Activated naive CD4-positive, alpha-beta T cell treated with anti-CD3 and anti-CD28 coated beads, Interleukin-2, amount 50 U/mL, for 24 hours (primary cell): ENCODE data around the gene SAT2.
A peak's percentile ranks its signal among the peaks of the same experiment; 100 is the strongest.
"Not testable (repeated sequence)": the region's sequence is repeated elsewhere in the genome, so short reads cannot be mapped to it uniquely, and the experiment has no call there.

ENCODE experiments used
- H3K27ac Mint-ChIP-seq: one replicate; pipeline ENCODE4 v1.8.0; 2021; ENCODE audit warnings: mild to moderate bottlenecking, mixed read lengths
- H3K27me3 Mint-ChIP-seq: one replicate; pipeline ENCODE4 v1.8.0; 2021; ENCODE audit warnings: mixed read lengths
- H3K36me3 Mint-ChIP-seq: one replicate; pipeline ENCODE4 v1.8.0; 2021; ENCODE audit warnings: mixed read lengths
- H3K4me1 Mint-ChIP-seq: one replicate; pipeline ENCODE4 v1.8.0; 2021; ENCODE audit warnings: mixed read lengths
- H3K4me3 Mint-ChIP-seq: one replicate; pipeline ENCODE4 v1.8.0; 2021; ENCODE audit warnings: mild to moderate bottlenecking, mixed read lengths
- H3K9me3 Mint-ChIP-seq: one replicate; pipeline ENCODE4 v1.8.0; 2021; ENCODE audit warnings: mixed read lengths

Gene SAT2

GRCh38 chr17:7647018-7647417 is 19.4 kb upstream of the SAT2 start:
- Mint-ChIP-seq H3K36me3 (no peaks in the 10 kb centered on the region), H3K4me1 (peaks cover 16% of the 10 kb centered on the region), H3K4me3 (no peak overlapping the region), H3K9me3 (no peaks in the 10 kb centered on the region), H3K27ac (no peak overlapping the region), H3K27me3 (peaks cover 17% of the 10 kb centered on the region)

DNA sequence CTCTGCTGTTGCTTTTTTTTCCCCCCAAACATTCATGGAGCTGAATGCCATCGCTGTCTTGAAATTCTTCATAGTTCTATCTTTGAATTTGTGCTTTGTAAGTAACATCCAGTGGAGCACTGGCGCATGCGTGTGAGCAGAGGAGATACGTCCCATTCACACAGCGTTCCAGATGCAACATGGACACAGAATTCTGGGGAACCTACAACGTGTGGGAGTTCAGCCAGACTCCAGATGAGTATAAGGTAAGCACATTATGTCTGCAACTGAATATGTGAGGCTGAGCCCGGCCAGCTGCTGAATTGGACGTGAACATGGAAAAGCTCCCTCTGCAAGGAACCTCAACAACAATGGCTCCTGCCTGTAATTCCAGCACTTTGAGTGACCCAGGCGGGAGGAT is 18.8 kb upstream of the SAT2 start:
- no peak overlapping the region for H3K27ac Mint-ChIP-seq
- H3K9me3 Mint-ChIP-seq: no peaks in the 10 kb centered on the region
- H3K4me3 Mint-ChIP-seq: no peak overlapping the region
- H3K4me1 Mint-ChIP-seq: peaks cover 16% of the 10 kb centered on the region
- no peaks in the 10 kb centered on the region for H3K36me3 Mint-ChIP-seq
- H3K27me3 Mint-ChIP-seq: peaks cover 16% of the 10 kb centered on the region

DNA sequence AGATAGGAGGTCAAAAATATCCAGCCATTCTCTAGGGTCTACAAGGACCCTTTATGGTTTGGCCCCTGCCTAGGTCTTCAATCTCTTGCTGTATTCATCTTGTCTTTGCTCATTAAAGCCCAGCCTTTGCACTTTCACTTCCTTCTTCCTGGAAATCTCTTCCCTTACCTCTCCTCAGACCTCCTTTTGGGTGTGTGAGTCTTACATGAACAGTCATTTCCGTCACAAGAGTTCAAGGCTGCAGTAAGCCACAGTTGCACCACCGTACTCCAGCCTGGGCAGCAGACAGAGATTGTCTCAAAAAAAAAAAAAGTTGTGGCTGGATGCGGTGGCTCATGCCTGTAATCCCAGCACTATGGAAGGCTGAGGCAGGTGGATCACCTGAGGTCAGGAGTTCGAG is 17.2 kb upstream of the SAT2 start:
- H3K4me1 Mint-ChIP-seq: peaks cover under 1% of the 10 kb centered on the region
- H3K9me3 Mint-ChIP-seq: no peaks in the 10 kb centered on the region
- peaks cover 5% of the 10 kb centered on the region for H3K27me3 Mint-ChIP-seq
- no peaks in the 10 kb centered on the region for H3K36me3 Mint-ChIP-seq
- no peak overlapping the region for H3K27ac Mint-ChIP-seq
- no peak overlapping the region for H3K4me3 Mint-ChIP-seq

GRCh38 chr17:7641635-7642034 is 14.0 kb upstream of the SAT2 start:
- H3K36me3 Mint-ChIP-seq, H3K27me3 Mint-ChIP-seq, H3K27ac Mint-ChIP-seq, H3K4me1 Mint-ChIP-seq, H3K9me3 Mint-ChIP-seq, H3K4me3 Mint-ChIP-seq: not testable (repeated sequence)

DNA sequence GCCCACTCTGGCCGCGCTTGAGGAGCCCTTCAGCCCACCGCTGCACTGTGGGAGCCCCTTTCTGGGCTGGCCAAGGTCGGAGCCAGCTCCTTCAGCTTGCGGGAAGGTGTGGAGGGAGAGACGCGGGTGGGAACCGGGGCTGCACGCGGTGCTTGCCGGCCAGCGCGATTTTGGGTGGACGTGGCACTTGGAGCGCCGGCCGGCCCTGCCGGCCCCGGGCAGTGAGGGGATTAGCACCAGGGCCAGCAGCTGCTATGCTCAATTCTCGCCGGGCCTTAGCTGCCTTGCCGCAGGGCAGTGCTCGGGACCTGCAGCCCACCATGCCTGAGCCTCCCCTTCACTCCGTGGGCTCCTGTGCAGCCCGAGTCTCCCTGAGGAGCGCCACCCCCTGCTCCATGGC is 13.2 kb upstream of the SAT2 start:
- no peak overlapping the region for H3K27ac Mint-ChIP-seq
- H3K27me3 Mint-ChIP-seq: no peaks in the 10 kb centered on the region
- no peaks in the 10 kb centered on the region for H3K4me1 Mint-ChIP-seq
- H3K4me3 Mint-ChIP-seq: no peak overlapping the region
- no peaks in the 10 kb centered on the region for H3K36me3 Mint-ChIP-seq
- no peaks in the 10 kb centered on the region for H3K9me3 Mint-ChIP-seq

- H3K27me3 Mint-ChIP-seq: no peaks in the 10 kb centered on the region
- H3K4me1 Mint-ChIP-seq: no peaks in the 10 kb centered on the region
- no peaks in the 10 kb centered on the region for H3K36me3 Mint-ChIP-seq
- no peak overlapping the region for H3K27ac Mint-ChIP-seq
- no peak overlapping the region for H3K4me3 Mint-ChIP-seq
- no peaks in the 10 kb centered on the region for H3K9me3 Mint-ChIP-seq
Observed at GRCh38 chr17:7636163-7636562, 8.5 kb upstream of the SAT2 start.

- Mint-ChIP-seq H3K4me1 (no peaks in the 10 kb centered on the region), H3K4me3 (no peak overlapping the region), H3K27ac (no peak overlapping the region), H3K36me3 (no peaks in the 10 kb centered on the region), H3K9me3 (no peaks in the 10 kb centered on the region), H3K27me3 (no peaks in the 10 kb centered on the region)
Observed at GRCh38 chr17:7634384-7634783, 6.8 kb upstream of the SAT2 start.

GRCh38 chr17:7633093-7633492 is 5.5 kb upstream of the SAT2 start:
- Mint-ChIP-seq H3K27ac (no peak overlapping the region), H3K4me1 (peaks cover 3% of the 10 kb centered on the region), H3K9me3 (no peaks in the 10 kb centered on the region), H3K36me3 (no peaks in the 10 kb centered on the region), H3K4me3 (no peak overlapping the region), H3K27me3 (no peaks in the 10 kb centered on the region)

- Mint-ChIP-seq H3K27me3 (no peaks in the 10 kb centered on the region), H3K27ac (no peak overlapping the region), H3K4me1 (peaks cover 3% of the 10 kb centered on the region), H3K9me3 (no peaks in the 10 kb centered on the region), H3K4me3 (no peak overlapping the region), H3K36me3 (no peaks in the 10 kb centered on the region)
Observed at GRCh38 chr17:7632492-7632894, 4.9 kb upstream of the SAT2 start.

GRCh38 chr17:7631398-7632380 is 4.1 kb upstream of the SAT2 start:
- Mint-ChIP-seq H3K27me3 (no peaks in the 10 kb centered on the region), H3K9me3 (no peaks in the 10 kb centered on the region), H3K4me3 (no peak overlapping the region), H3K36me3 (no peaks in the 10 kb centered on the region), H3K4me1 (peaks cover 11% of the 10 kb centered on the region), H3K27ac (no peak overlapping the region)

DNA sequence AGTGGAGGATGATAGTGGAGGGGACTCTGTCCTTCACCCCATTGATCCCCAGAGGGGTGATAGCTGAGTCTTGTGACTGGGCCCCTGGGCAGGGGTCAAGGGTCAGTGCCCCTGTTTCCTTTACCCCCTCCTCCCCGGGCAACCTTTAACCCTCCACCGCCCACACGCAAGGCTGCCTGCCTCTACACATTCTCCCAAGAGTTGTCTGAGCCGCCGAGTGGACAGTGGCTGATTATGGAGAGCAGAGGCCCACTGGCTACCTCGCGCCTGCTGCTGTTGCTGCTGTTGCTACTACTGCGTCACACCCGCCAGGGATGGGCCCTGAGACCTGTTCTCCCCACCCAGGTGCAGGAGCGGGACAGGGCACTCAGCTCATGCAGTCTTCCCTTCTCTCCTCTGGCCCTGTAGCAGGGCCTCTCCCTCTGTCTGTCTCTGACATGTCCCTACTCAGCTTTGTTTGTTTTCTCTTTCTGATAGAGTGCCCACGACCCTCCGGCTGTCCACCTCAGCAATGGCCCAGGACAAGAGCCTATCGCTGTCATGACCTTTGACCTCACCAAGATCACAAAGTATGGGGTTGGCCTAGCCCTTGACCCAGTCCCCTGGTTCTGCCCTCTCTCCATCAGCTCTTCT is 2.4 kb upstream of the SAT2 start, which contains the start of gene SHBG:
Gene SHBG (plus strand): TSS at position 197 of the 633 bp plus-strand sequence. CDS start 38 bp downstream, at position 235.
- no peaks in the 10 kb centered on the region for H3K27me3 Mint-ChIP-seq
- H3K36me3 Mint-ChIP-seq: no peaks in the 10 kb centered on the region
- H3K27ac Mint-ChIP-seq: no peak within 1 kb of the TSS
- H3K4me3 Mint-ChIP-seq: no peak within 1 kb of the TSS
- no peaks in the 10 kb centered on the region for H3K9me3 Mint-ChIP-seq
- peaks cover 19% of the 10 kb centered on the region for H3K4me1 Mint-ChIP-seq

DNA sequence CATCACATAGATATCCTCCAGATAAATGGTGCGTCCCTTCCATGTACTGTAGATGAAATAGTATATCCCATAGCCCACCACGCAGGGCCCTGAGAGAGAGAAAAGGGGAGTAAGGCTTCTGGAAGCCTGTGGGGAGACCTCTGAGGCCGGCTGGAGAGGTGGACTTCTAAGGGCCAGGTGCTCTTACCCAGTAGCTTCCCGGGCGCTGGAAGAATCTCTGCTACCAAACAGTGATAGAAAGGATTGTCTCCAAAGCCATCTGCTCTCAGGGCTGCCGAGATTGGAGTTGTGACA is 718 bp downstream of the SAT2 start:
- peak overlapping the region; percentile 88 for H3K4me3 Mint-ChIP-seq
- H3K27me3 Mint-ChIP-seq: no peaks in the 10 kb centered on the region
- no peaks in the 10 kb centered on the region for H3K36me3 Mint-ChIP-seq
- H3K4me1 Mint-ChIP-seq: peaks cover 19% of the 10 kb centered on the region
- no peak overlapping the region for H3K27ac Mint-ChIP-seq
- H3K9me3 Mint-ChIP-seq: no peaks in the 10 kb centered on the region

GRCh38 chr17:7626307-7626706 is 1.3 kb downstream of the SAT2 start:
- H3K4me3 Mint-ChIP-seq: peak overlapping the region; percentile 88
- H3K27ac Mint-ChIP-seq: peak overlapping the region; percentile 30
- no peaks in the 10 kb centered on the region for H3K27me3 Mint-ChIP-seq
- no peaks in the 10 kb centered on the region for H3K36me3 Mint-ChIP-seq
- peaks cover 19% of the 10 kb centered on the region for H3K4me1 Mint-ChIP-seq
- H3K9me3 Mint-ChIP-seq: no peaks in the 10 kb centered on the region

DNA sequence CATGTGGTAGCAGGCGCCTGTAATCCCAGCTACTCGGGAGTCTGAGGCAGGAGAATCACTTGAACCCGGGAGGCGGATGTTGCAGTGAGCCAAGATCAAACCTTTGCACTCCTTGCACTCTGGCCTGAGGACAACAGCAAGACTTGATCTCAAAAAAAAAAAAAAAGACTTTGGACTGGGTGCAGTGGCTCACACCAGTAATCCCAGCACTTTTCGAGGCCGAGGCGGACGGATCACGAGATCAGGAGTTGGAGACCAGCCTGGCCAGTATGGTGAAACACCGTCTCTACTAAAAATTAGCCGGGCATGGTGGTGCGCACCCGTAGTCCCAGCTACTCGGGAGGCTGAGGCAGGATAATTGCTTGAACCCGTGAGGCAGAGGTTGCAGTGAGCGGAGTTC is 1.9 kb downstream of the SAT2 start:
- H3K9me3 Mint-ChIP-seq, H3K36me3 Mint-ChIP-seq, H3K4me3 Mint-ChIP-seq, H3K27ac Mint-ChIP-seq, H3K27me3 Mint-ChIP-seq: not testable (repeated sequence)
- H3K4me1 Mint-ChIP-seq: peaks cover 19% of the 10 kb centered on the region

GRCh38 chr17:7623661-7624060 is 4.0 kb downstream of the SAT2 start:
- Mint-ChIP-seq H3K27ac (peak overlapping the region; percentile 41), H3K4me3 (no peak overlapping the region), H3K27me3 (no peaks in the 10 kb centered on the region), H3K4me1 (peaks cover 19% of the 10 kb centered on the region), H3K9me3 (no peaks in the 10 kb centered on the region), H3K36me3 (no peaks in the 10 kb centered on the region)

GRCh38 chr17:7620835-7621234 is 6.8 kb downstream of the SAT2 start:
- Mint-ChIP-seq H3K4me1 (no peaks in the 10 kb centered on the region), H3K27ac (no peak overlapping the region), H3K36me3 (no peaks in the 10 kb centered on the region), H3K9me3 (no peaks in the 10 kb centered on the region), H3K27me3 (no peaks in the 10 kb centered on the region), H3K4me3 (no peak overlapping the region)
